Neural cell (in vitro differentiated cells): ENCODE measurements around the gene LRRC73. TPM values are rescaled to one million over a fixed set of nuclear protein-coding genes. Genes with fewer than 3 reads are reported as not detected.
"Not testable (repeated sequence)": the region's sequence is repeated elsewhere in the genome, so short reads cannot be mapped to it uniquely, and the experiment has no call there.

Experiments
- H2AFZ ChIP-seq: fragments of 200-600, 300-800 bp; sonication (generic), shearing (Covaris generic); 2 replicates; pipeline ENCODE4 v1.6.0; 2014; ENCODE audit warnings: low read depth, mild to moderate bottlenecking, antibody characterized with exemption, low read length, moderate library complexity
- H3F3A ChIP-seq: fragments of 200-600 bp; shearing (Covaris generic); 2 replicates; pipeline ENCODE4 v1.6.1; 2016; ENCODE audit warnings: mild to moderate bottlenecking, moderate library complexity, mixed read lengths, antibody characterized with exemption, low read length; ENCODE audit not compliant: insufficient read depth, poor library complexity, severe bottlenecking
- H3K27ac ChIP-seq: fragments of 200-600, 300-800 bp; sonication (generic), shearing (Covaris generic); 2 replicates; pipeline ENCODE4 v1.5.1; 2014; ENCODE audit warnings: mild to moderate bottlenecking, low read length, moderate library complexity
- H3K27me3 ChIP-seq: fragments of 300-800, 200-600 bp; sonication (generic), shearing (Covaris generic); 2 replicates; pipeline ENCODE4 v1.6.0; 2014; ENCODE audit warnings: mild to moderate bottlenecking, low read depth, low read length, moderate library complexity; ENCODE audit not compliant: insufficient read depth
- H3K36me3 ChIP-seq: fragments of 300-800, 200-600 bp; sonication (generic), shearing (Covaris generic); 2 replicates; pipeline ENCODE4 v1.5.1; 2014; ENCODE audit warnings: mild to moderate bottlenecking, antibody characterized with exemption, low read length, moderate library complexity; ENCODE audit not compliant: insufficient read depth
- H3K4me2 ChIP-seq: fragments of 300-800, 200-600 bp; sonication (generic), shearing (Covaris generic); 2 replicates; pipeline ENCODE4 v1.6.0; 2014; ENCODE audit warnings: mild to moderate bottlenecking, low read length
- H3K4me3 ChIP-seq: fragments of 300-800, 200-600 bp; sonication (generic), shearing (Covaris generic); 2 replicates; pipeline ENCODE4 v1.5.1; 2014; ENCODE audit warnings: mild to moderate bottlenecking, low read length, moderate library complexity
- H3K79me2 ChIP-seq: fragments of 200-600 bp; shearing (Covaris generic); replicated peaks from 2 replicates; pipeline ENCODE4 v1.6.0; 2014; ENCODE audit warnings: mild to moderate bottlenecking, low read length, moderate library complexity; ENCODE audit not compliant: insufficient read depth
- H3K9ac ChIP-seq: fragments of 300-800, 200-600 bp; sonication (generic), shearing (Covaris generic); 2 replicates; pipeline ENCODE4 v1.6.1; 2016; ENCODE audit warnings: mild to moderate bottlenecking, low read length, mixed read lengths
- H3K9me2 ChIP-seq: fragments of 200-600 bp; shearing (Covaris generic); 2 replicates; pipeline ENCODE4 v1.6.1; 2016; ENCODE audit warnings: mild to moderate bottlenecking, low read length, mixed read lengths; ENCODE audit not compliant: insufficient read depth
- H3K9me3 ChIP-seq: fragments of 200-600, 300-800 bp; sonication (generic), shearing (Covaris generic); 2 replicates; pipeline ENCODE4 v1.6.1; 2016; ENCODE audit warnings: mild to moderate bottlenecking, mixed run types, low read length, moderate library complexity, mixed read lengths
- H4K20me1 ChIP-seq: fragments of 200-600 bp; shearing (Covaris generic); 2 replicates; pipeline ENCODE4 v1.6.1; 2016; ENCODE audit warnings: mild to moderate bottlenecking, mixed run types; ENCODE audit not compliant: insufficient read depth
- CTCF ChIP-seq: fragments of 450-650 bp; IDR thresholded peaks from 2 replicates; pipeline ENCODE4 v1.5.1; 2014; ENCODE audit warnings: antibody characterized with exemption, mild to moderate bottlenecking, moderate library complexity; ENCODE audit not compliant: poor library complexity, severe bottlenecking
- EP300 ChIP-seq: fragments of 450-650 bp; conservative IDR thresholded peaks from 2 replicates; pipeline ENCODE4 v1.6.1; 2014; ENCODE audit warnings: antibody characterized with exemption, mild to moderate bottlenecking, moderate library complexity; ENCODE audit not compliant: poor library complexity, severe bottlenecking
- EZH2 ChIP-seq: fragments of 200-600, 300-800 bp; shearing (Covaris generic), sonication (generic); IDR thresholded peaks from 2 replicates; pipeline ENCODE4 v1.6.1; 2014; ENCODE audit warnings: antibody characterized with exemption, low read length, borderline replicate concordance, mild to moderate bottlenecking; ENCODE audit not compliant: insufficient read depth, poor library complexity, severe bottlenecking
- MXI1 ChIP-seq: fragments of 450-650 bp; conservative IDR thresholded peaks from 2 replicates; pipeline ENCODE4 v1.6.1; 2014; ENCODE audit warnings: antibody characterized with exemption, mild to moderate bottlenecking; ENCODE audit not compliant: poor library complexity, severe bottlenecking
- POLR2AphosphoS5 ChIP-seq: IDR thresholded peaks from 2 replicates; pipeline ENCODE4 v1.6.1; 2012
- RAD21 ChIP-seq: fragments of 450-650 bp; conservative IDR thresholded peaks from 2 replicates; pipeline ENCODE4 v1.6.1; 2014; ENCODE audit warnings: antibody characterized with exemption, mild to moderate bottlenecking, moderate library complexity
- REST ChIP-seq: IDR thresholded peaks from 2 replicates; pipeline ENCODE4 v1.6.1; 2012; ENCODE audit warnings: borderline replicate concordance
- SMC3 ChIP-seq: fragments of 450-650 bp; conservative IDR thresholded peaks from 2 replicates; pipeline ENCODE4 v1.6.1; 2014; ENCODE audit warnings: antibody characterized with exemption, mild to moderate bottlenecking, moderate library complexity; ENCODE audit not compliant: poor library complexity
- TAF1 ChIP-seq: IDR thresholded peaks from 2 replicates; pipeline ENCODE4 v1.6.1; 2012; ENCODE audit warnings: low read depth
- polyA plus RNA-seq: library from polyadenylated mRNA; depleted of rRNA; stranded (reverse); fragments of >200 nt; gene quantifications from 2 replicates; pipeline ENCODE4 v1.2.3, GENCODE V29; 2014

Gene LRRC73
- polyA plus RNA-seq, 1 donor from 2014 or later = 4.7 TPM

GRCh38 chr6:43499028-43499815 lies 10.9 kb downstream of the LRRC73 start:
- no peak overlapping the region for H3K27ac ChIP-seq

GRCh38 chr6:43498291-43498690 lies 11.9 kb downstream of the LRRC73 start:
- not testable (repeated sequence) for H3F3A ChIP-seq, H3K9ac ChIP-seq, H3K9me2 ChIP-seq, H3K36me3 ChIP-seq, H2AFZ ChIP-seq, H3K27ac ChIP-seq, H3K4me3 ChIP-seq, H3K79me2 ChIP-seq, H3K9me3 ChIP-seq, H4K20me1 ChIP-seq, H3K27me3 ChIP-seq, H3K4me2 ChIP-seq

More at GRCh38 chr6:43499028-43499815, 10.9 kb downstream of the LRRC73 start:
- Histone ChIP-seq H3K79me2 (no peaks in the 10 kb centered on the region), H3K9me3 (no peaks in the 10 kb centered on the region), H3K9me2 (no peaks in the 10 kb centered on the region), H3K4me3 (no peak overlapping the region), H3K9ac (no peak overlapping the region), H4K20me1 (no peaks in the 10 kb centered on the region), H3K27me3 (no peaks in the 10 kb centered on the region), H3K4me2 (no peak overlapping the region), H3K36me3 (no peaks in the 10 kb centered on the region), H3F3A (no peaks in the 10 kb centered on the region), H2AFZ (no peak overlapping the region)
- no peak for TF ChIP-seq SMC3
- TF ChIP-seq POLR2AphosphoS5 = no peak
- no peak for TF ChIP-seq CTCF
- TF ChIP-seq EP300 = no peak
- TF ChIP-seq RAD21 = no peak
- no peak for TF ChIP-seq TAF1
- no peak for TF ChIP-seq REST
- no peak for TF ChIP-seq EZH2
- no peak for TF ChIP-seq MXI1
